Cerebellar nuclear complex (tissue), 1 donor: ENCODE data around the gene ASIC1.
A peak's percentile ranks its signal among the peaks of the same experiment; 100 is the strongest.

Experiments
- DNase-seq, 2 experiments: peaks; one replicate each; lab custom pipeline; 2025; lab: John Stamatoyannopoulos, UW

ASIC1 gene

DNA sequence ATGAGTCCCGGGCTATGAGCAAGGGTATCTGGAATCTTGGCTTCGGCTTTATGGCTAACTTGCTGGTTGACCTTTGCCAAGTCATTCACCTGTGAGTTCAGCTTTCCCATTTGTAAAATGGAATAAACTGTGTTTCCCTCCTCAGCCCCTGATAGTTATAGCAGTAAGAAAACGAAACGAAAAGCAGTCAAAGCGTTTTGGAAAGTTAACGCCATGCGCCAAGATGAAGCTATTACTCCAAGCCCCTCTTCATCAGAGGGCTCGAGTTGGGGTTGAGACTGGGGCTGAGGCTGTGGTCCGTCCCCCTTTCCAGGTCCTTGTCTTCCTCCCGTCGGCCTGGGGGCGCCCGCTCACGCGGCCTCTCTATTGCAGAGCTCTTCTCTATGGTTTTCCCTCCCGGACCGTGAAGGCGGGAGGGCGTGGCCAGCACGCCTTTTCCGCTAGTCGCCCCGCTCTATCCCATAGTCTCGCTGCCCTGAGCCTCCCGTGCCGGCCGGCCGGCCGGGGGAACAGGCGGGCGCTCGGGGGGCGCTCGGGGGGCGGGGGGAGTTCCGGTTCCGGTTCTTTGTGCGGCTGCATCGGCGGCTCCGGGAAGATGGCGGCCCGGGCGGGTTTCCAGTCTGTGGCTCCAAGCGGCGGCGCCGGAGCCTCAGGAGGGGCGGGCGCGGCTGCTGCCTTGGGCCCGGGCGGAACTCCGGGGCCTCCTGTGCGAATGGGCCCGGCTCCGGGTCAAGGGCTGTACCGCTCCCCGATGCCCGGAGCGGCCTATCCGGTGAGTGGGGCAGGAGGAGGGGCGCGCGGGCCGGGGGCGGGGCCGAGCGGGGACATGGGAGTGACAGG, 27.6 kb downstream of the ASIC1 start, which contains the start of gene SMARCD1:
Gene SMARCD1, plus strand, starts transcription at position 568 of the 840 bp plus-strand sequence. Its CDS starts 28 bp downstream, at position 596.
- peak; percentile 51 to 75 for DNase-seq

DNA sequence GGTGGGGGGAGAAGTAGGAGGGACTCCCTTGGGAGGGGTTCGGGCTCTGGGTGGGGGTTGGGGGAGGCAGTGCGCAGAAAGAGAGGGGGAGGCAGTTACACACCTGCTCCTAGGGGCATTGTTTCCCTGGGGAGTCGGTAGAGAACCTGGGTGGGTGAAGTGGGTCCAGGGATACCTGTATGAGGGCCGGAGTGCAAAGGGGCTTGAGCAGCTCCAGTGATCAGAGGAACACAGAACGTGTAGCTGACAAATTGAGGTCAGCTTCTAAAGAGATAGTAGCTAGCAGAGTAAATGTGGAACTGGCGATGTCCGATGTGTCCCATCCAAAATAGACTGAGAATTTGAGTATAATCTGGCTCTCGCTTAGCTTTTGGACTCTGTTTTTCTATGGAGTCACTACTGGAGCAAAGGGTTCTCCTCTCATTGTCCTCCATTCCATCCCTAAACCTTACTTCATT, 28.2 kb downstream of the ASIC1 start:
- no peak for DNase-seq

DNA sequence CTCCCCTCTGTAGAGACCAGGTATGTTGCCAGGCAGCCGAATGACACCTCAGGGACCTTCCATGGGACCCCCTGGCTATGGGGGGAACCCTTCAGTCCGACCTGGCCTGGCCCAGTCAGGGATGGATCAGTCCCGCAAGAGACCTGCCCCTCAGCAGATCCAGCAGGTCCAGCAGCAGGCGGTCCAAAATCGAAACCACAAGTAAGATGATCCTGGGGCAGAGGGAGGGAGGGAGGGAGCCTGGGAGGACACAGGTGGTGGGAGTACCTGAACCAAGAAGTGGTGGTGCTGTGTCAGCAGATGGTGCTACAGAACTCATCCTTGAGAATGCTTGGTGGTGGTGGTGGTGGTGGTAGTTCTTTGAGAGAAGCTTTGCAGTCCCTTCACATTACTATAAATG, 28.8 kb downstream of the ASIC1 start:
- no peak for DNase-seq

DNA sequence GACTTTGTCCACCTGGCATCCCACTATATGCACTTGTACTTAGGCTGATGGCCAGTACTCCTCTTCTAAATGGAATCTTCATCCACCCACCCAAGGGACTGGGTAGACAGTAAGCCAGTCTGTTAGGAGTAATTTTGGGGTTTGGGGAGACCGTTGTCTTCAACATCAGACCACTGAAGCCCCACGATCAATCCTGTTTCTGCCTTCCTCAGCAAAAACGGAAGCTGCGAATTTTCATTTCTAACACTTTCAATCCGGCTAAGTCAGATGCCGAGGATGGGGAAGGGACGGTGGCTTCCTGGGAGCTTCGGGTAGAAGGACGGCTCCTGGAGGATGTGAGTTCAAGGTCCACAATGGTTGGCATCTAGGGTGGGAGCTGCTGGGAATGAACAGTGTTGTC, 29.8 kb downstream of the ASIC1 start:
- DNase-seq = no peak

DNA sequence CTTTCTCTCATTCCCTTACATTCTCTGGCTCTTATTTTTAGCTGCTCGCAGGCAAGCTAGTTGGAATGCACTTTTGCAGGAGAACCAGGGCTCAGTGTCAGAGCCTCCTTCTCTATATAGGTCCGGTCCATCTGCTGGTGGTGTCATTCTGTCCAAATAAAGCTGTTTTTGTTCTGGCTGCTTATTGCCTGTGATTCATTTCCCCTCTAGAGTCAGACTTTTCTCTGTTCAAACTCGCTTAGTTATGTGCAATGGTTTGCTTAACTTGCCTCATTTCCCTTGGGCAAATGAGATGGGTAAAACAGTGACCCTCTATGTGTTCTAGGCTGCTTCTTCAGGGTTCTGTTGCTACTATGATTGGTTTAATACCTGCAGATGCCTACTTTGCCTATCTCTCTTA, 30.6 kb downstream of the ASIC1 start:
- DNase-seq = no peak

DNA sequence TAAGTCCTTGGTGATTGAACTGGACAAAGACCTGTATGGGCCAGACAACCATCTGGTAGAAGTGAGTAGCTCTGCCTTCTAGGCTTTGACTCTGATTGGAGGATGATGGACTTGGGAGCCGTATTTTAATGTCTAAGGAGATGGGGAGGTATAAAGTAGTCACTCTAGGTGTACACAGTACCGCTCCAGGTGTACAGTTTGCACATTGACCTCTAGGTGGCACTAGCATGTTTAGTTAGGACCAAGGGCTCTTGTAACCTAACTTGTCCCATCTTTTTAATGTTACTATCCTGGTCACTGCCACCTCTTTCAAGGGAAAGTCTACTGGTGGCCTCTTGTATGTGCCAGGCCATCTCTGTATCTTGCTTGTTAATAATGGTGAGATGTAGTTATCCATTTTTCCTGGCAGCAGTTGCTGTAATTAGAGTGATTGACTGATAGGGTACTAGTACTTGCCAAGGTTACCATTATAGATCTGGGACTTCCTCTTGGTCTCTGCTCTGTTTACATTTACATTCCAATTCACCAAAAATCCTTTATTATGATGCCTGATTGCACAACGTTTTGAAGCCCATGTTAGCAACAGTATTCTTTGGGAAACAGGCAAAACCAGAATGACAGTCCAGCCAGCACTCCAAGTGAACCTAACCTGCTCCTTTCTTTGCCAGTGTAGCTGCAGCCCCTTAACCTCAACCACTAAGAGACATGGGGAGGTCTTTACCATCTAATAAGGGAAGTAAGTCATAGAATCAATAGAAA, 31.4 kb downstream of the ASIC1 start:
- peak in 1 of 2 experiments; percentile 38 for DNase-seq

DNA sequence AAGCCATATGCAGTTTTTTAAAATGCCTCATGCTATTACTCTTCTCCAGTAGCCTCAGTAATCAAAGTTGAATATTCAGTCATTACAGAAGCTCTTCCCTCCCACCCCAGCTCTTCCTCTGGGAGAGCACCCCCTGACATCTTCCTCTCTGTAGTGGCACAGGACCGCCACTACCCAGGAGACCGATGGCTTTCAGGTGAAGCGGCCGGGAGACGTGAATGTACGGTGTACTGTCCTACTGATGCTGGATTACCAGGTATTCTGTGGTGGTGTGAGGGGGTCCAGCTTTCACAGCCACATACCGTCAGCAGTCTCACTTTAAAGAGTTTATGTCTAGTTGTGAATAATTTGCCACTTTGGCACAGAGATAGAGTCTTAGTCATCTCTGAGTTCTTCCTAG, 32.3 kb downstream of the ASIC1 start:
- no peak for DNase-seq

DNA sequence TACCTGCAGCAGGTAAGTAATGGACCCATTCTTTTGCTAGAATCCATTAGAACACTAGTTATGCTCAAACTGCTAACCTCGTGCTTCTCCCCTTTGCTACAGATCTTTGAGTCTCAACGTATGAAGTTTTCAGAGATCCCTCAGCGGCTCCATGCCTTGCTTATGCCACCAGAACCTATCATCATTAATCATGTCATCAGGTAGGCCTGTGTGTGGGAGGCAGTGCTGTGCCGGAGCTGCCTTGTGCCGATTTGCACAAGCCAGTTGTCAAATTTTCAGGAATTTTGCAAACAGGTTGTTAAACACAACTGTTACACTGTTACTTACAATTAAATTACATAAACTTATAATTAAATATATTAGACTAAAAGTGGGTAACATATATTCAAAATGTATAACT, 33.0 kb downstream of the ASIC1 start:
- no peak for DNase-seq

DNA sequence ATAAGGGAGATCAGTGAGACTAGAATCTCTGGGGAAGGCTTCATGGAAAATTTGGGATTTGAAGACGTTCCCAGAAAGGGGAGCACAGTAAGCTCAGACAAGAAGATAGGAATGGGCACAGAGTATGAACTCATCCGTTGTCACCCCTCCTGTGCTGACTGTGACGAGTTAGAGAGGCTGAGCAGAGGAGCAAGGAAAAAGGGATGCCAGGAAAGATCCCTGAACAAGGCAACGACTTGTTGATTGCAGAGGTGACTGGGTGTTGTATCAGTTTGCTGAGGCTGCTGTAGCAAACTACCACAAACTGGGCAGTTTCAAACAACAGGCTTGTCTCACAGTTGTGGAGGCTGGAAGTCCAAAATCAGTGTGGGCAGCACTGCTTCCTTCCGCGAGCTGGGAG, 40.6 kb downstream of the ASIC1 start:
- DNase-seq = no peak

DNA sequence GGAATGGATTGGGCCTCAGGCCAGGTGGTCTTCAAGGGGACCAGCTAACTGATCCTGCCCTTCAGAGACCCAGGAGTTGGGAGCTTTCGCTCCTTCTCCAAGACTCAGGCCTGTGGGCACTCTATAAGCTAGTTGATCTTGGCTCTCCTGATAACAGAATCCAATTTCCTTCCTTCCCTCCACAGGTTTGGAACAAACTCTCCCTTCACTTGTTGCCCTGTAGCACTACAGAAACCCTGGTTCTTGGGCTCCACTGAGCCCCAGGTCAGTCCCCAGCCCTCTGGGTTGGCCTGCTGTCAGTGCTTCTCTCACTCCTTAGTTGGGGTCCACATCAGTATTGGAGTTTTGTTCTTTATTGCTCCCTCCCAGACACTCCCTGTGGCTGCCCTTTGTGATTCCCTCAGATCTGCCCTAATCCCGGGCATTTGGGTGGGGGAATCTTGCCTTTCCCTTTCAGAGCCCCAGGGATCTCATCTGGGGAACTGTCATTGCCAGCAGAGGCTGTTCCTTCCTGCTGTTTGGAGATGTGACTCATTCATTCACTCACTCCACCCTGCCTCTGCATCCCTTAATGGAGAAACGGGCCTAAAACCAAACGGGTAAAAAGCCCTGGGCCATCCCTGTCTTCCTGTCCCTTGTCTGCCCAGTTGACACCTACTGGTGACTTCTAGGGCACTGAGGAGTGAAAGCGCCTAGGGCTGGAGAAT, 42.1 kb downstream of the ASIC1 start:
- no peak for DNase-seq

DNA sequence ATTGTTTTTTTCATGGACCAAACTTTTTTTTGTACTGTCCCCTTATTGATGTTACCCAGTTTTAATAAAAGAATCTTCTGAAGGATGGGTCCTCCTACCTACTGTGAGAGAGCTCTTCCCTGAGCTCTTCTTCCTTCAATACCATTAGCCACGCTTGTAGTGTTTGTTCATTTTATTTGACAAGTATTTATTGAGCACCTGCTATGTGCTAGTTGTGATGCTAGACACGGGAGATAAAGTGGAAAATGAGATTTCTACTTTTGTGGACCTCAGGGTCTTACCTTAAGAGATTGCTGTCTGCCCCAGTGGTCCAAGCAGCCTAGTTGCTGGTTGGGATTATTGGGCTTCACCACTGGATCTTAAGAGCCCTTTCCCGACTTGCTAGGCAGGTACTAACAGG, 43.2 kb downstream of the ASIC1 start:
- DNase-seq = no peak

DNA sequence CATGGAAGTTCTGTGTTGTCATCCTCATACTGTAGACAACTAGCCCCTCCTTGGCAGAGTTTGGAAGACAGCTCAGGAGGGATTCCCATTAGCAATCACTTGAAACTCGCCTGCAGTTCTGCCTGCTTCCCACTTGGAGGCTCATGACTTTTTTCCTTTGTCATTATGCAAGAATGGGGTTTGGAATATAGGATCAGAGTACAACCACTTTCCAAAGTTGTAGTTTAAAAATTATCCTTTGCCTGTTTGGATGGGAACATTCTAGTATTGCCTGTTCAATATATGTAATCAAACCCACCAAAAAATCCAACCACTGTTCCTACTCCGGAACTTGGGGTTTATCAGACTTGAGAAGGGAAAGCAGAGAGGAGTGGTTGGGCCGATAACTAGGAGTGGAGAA, 44.3 kb downstream of the ASIC1 start:
- DNase-seq = peak in 1 of 2 experiments; percentile 56

DNA sequence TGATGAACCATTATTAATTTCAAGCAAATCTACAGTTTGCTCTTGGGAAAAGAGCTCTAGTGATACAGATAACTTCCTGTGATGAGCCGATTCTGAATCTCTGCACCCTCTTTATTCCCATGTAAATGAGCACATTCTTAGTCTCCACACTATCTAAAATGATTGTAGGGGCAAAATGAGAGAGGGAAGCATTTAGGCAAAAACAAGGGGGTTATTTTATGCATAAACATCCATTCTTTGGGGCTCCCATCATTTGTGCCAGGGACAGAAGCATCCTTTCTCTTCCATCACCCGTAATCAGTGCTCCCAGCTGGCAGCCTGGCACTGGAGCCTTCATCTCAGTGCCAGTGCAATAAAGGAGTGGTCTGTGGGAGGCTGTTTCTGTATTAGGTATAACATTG, 44.7 kb downstream of the ASIC1 start:
- DNase-seq = peak in 1 of 2 experiments; percentile 56

DNA sequence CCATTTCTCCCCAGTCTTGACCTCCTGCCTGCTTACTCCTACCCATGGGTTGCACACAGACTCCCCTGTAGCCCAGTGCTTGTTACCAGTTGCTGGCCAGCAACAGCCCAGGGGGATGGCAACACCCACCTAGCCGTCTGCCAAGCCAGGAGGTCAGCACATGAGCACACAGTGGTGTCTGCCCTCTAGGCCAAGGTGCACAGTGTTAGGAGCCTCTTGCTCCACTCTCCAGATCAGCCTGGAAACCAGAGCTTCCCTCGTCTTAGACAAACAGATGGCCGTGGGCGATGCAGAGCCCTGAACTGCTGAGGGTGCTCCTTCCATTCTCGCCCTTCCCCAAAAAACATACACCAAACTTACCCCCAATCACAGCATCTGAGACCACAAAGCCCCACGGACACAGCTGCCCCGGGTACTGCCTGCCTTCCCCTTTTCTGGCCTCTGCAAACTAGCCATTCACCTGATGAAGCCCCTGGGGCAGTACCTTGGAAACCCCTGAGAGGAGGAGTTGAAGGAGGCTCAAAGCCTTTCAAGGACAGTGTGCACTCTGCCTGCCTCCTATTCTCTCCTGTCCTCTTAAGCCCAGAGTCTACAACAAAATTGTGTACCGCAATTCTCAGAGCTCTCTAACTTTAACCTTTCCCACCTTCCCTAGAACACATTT, 45.4 kb downstream of the ASIC1 start:
- no peak for DNase-seq

DNA sequence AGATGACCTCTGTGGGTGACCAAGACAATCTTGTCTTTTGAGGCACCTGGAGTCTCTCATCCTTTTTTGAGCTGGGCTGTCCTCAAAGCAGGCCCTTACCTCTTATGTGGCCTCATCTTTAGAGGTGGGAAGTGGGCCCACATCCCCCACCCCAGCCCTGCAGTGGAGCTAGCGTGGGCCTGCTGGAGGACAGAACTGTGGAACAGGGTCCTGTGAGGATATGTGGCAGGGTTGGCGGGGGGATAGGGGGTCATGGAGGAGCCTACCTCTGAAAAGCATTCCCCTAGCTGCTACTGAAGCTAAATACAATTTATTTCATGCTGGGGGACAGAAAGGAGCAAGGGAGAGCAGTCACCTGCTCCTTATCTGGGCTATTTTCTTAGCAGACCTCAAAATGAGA, 46.0 kb downstream of the ASIC1 start:
- no peak for DNase-seq

DNA sequence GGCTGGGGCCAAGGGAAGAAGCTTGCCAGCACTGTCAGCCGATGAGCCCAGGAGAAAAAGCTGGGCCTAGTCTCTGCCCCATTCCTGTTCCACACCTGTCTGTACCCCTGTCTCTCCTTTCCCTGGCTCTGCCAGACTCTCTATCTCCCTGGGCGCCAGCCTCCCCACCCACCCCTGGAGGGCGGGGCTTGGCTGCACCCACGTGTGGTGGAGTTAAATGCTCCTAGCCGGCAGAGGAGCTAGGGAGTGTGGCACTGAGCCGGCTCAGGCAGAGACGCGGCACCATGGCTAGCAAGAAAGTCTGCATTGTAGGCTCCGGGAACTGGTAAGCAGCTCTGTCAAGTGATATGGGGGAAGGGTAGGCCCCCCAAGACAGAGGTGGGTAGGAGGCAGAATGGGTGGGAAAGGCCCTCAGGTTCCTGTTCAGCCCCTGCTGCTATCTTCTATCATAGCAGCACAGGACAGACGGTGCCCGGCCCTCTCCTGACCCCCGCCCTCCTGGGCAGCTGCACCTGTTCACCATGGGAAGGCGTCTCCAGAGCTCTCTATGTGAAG, 46.4 kb downstream of the ASIC1 start, which contains the start of gene GPD1:
Gene GPD1, plus strand, starts transcription at position 242 of the 555 bp plus-strand sequence. Its CDS starts 43 bp downstream, at position 285.
- peak in 1 of 2 experiments; percentile 59 for DNase-seq

DNA sequence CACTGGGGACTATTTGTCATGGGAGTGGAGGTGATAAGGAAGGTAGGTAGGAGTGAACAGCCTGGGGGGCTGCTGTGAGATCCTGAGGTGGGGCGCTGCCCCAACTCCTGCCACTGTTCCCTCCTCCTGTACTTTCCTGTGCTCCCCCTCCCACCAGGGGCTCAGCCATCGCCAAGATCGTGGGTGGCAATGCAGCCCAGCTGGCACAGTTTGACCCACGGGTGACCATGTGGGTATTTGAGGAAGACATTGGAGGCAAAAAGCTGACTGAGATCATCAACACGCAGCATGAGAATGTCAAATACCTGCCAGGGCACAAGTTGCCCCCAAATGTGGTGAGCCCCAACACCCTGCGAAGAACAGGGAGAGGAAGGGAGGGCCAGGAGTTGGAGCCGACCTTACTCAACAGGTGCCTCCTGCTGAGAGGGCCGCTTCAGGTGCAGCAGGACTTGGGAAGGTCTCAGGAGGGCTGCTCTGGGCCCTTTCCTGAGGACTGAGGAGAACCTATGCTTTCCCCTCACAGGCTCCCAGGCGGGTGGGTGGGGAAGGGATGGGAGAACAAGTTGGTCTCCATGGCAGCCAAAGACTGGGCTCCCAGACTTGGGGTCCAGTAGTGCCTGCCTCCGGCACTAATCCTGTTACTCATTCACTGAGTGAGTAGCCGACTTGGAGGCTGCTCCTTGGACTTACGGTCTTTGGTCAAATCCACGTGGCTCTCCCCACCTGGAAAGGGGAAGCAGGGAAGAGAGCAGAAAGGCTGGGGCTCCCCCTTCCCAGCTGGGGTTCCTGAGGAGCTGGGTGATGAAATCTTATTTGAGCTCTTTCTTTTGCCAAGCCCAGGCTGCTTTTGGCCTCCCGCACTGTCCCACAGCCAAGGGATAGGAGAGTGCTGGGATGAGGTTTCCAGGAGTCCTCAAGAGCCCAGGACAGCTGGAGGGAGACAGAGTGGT, 47.3 kb downstream of the ASIC1 start:
- no peak for DNase-seq

DNA sequence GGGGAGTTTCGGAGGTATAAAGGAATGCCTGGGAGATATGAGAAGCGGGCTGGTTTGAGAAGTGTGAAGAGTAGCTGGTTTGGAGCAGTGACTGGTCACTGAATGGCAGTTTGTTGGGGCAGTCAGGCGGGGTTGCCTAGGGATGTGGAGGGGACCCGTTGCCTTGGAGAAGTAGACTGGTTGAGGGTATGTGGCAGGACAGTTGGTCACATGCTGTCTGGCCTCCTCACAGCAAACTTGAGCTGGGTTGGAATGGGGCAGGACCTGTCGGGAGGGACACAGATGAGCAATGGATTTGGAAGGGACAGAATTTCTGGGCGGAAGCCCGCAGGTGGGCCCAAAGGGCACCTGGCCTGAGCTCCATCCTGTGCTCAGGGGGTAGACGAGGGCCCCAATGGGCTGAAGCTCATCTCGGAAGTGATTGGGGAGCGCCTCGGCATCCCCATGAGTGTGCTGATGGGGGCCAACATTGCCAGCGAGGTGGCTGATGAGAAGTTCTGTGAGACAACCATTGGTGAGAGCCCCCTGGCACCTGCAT, 48.6 kb downstream of the ASIC1 start:
- no peak for DNase-seq

DNA sequence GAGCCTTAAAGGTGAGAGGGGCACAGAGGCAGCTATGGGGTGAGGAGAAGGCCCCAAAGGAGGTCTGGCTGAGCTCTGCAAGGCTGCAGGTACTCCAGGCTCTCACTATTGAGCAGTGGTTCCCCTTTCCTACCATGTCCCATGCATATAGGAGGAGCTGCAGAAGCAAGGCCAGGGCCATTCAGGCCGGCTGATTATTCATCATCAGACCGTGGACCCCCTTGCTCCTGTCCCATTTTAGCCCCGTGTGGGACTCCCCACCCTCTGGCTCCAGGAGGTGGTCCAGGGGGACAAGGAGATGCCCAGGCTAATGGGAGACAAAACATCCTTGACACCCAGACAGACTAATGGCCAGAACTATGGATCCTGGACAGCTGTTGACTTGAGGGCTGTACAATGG, 49.5 kb downstream of the ASIC1 start:
- no peak for DNase-seq
